Body of pancreas (tissue), 4 donors: ENCODE results near the gene TRAPPC2L.

Source experiments
- POLR2A ChIP-seq, 3 donors: fragments of 450-650 bp; IDR thresholded peaks; one replicate each; pipeline ENCODE4 v1.6.1; 2016; ENCODE audit warnings: antibody characterized with exemption in 3 of 3, mild to moderate bottlenecking in 2 of 3
- TF ChIP-seq, protein P1 (sequence below), 7 experiments: fragments of 450-650 bp in 4 of 7; fragments of 200-600 bp in 3 of 7; sonication (generic) in 3 of 7; IDR thresholded peaks; one replicate each; pipeline ENCODE4 v1.5.1; 2016 to 2019; ENCODE audit warnings: antibody characterized with exemption in 7 of 7

DNA sequence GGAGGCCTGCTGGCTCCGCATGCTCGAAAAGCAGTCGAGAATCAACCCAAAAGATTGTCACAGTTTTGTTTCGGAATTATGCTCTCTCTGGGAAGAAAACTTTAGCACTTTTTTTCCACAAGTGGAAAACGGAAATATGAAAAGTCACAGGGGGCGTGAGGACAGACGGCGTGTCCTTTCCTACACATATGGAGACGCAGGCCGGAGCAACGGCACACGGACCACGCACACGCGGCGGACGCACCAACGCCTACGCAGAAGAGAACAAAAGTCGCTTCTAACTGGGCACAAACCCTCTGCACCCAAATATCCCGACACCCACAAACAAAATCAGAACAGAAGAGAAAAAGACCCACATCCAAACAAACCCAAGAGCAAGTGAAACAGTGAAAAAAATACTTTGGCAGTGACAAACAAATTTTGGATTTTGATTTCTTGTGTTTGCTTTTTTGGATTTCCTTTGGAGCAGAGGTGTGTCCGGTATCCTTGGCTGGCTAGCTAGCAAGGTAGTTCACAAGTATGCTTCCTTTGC lies 18.8 kb downstream of the TRAPPC2L start:
- TF ChIP-seq, protein P1, sequence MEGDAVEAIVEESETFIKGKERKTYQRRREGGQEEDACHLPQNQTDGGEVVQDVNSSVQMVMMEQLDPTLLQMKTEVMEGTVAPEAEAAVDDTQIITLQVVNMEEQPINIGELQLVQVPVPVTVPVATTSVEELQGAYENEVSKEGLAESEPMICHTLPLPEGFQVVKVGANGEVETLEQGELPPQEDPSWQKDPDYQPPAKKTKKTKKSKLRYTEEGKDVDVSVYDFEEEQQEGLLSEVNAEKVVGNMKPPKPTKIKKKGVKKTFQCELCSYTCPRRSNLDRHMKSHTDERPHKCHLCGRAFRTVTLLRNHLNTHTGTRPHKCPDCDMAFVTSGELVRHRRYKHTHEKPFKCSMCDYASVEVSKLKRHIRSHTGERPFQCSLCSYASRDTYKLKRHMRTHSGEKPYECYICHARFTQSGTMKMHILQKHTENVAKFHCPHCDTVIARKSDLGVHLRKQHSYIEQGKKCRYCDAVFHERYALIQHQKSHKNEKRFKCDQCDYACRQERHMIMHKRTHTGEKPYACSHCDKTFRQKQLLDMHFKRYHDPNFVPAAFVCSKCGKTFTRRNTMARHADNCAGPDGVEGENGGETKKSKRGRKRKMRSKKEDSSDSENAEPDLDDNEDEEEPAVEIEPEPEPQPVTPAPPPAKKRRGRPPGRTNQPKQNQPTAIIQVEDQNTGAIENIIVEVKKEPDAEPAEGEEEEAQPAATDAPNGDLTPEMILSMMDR (IDR thresholded peaks at IDR 0.05) = no peak
- TF ChIP-seq POLR2A (IDR thresholded peaks at IDR 0.05) = no peak
